Keratinocyte (primary cell): ENCODE measurements around the gene GAL3ST2. TPM values are rescaled to one million over a fixed set of nuclear protein-coding genes. Genes with fewer than 3 reads are reported as not detected.

Experiments
- DNase-seq: peaks from one replicate; pipeline ENCODE4 v3.0.0-alpha.2; 2011; ENCODE audit warnings: low read depth, missing footprints, low spot score
- FAIRE-seq: peaks from 2 replicates; lab custom pipeline; 2011; peaks lifted over from hg19 to GRCh38; lab: Jason Lieb, UNC
- H2AFZ ChIP-seq: 2 replicates; pipeline ENCODE4 v1.6.0; 2012; ENCODE audit warnings: low read length, control low read depth, inconsistent platforms; ENCODE audit not compliant: control insufficient read depth
- H3K27ac ChIP-seq: 2 replicates; pipeline ENCODE4 v1.5.1; 2011; ENCODE audit warnings: low read length; ENCODE audit not compliant: control insufficient read depth, insufficient read depth
- H3K27me3 ChIP-seq: 3 replicates; pipeline ENCODE4 v1.6.0; 2011; ENCODE audit warnings: low read length; ENCODE audit not compliant: control insufficient read depth, insufficient read depth; ENCODE audit errors: extremely low read depth
- H3K36me3 ChIP-seq, 2 experiments: 2 replicates in 1 of 2; 3 replicates in 1 of 2; pipeline ENCODE4 v1.5.1; 2011; ENCODE audit warnings: low read length in 2 of 2, mild to moderate bottlenecking in 1 of 2; ENCODE audit not compliant: control insufficient read depth in 2 of 2, insufficient read depth in 2 of 2; ENCODE audit errors: extremely low read depth in 1 of 2
- H3K4me1 ChIP-seq: 3 replicates; pipeline ENCODE4 v1.5.1; 2011; ENCODE audit warnings: low read length; ENCODE audit not compliant: control insufficient read depth, insufficient read depth; ENCODE audit errors: extremely low read depth
- H3K4me2 ChIP-seq: 3 replicates; pipeline ENCODE4 v1.6.0; 2011; ENCODE audit warnings: low read depth, low read length; ENCODE audit not compliant: control insufficient read depth, insufficient read depth; ENCODE audit errors: extremely low read depth
- H3K4me3 ChIP-seq, 3 experiments: fragments of 200-600 bp in 1 of 3; sonication (generic) in 1 of 3; 2 replicates in 2 of 3; 3 replicates in 1 of 3; pipeline ENCODE4 v1.5.1; 2011 to 2016; ENCODE audit warnings: low read length in 3 of 3, mild to moderate bottlenecking in 3 of 3, control low read depth in 2 of 3, inconsistent platforms in 1 of 3, low read depth in 1 of 3, mixed read lengths in 1 of 3, mixed run types in 1 of 3, moderate library complexity in 1 of 3; ENCODE audit not compliant: control insufficient read depth in 2 of 3, insufficient read depth in 2 of 3; ENCODE audit errors: extremely low read depth in 1 of 3
- H3K79me2 ChIP-seq: 2 replicates; pipeline ENCODE4 v1.6.0; 2012; ENCODE audit warnings: low read length; ENCODE audit not compliant: control insufficient read depth, insufficient read depth
- H3K9ac ChIP-seq: 3 replicates; pipeline ENCODE4 v1.6.0; 2011; ENCODE audit warnings: low read length; ENCODE audit not compliant: control insufficient read depth, insufficient read depth; ENCODE audit errors: extremely low read depth
- H3K9me1 ChIP-seq: 3 replicates; pipeline ENCODE4 v1.6.0; 2011; ENCODE audit warnings: low read length; ENCODE audit not compliant: control insufficient read depth, insufficient read depth; ENCODE audit errors: extremely low read depth
- H3K9me3 ChIP-seq: 2 replicates; pipeline ENCODE4 v1.5.1; 2012; ENCODE audit warnings: low read depth, low read length; ENCODE audit not compliant: control insufficient read depth
- H4K20me1 ChIP-seq: 3 replicates; pipeline ENCODE4 v1.6.0; 2011; ENCODE audit warnings: low read length; ENCODE audit not compliant: control insufficient read depth, insufficient read depth; ENCODE audit errors: extremely low read depth
- EZH2 ChIP-seq: IDR thresholded peaks from one replicate; pipeline ENCODE4 v1.6.1; 2012; ENCODE audit warnings: inconsistent platforms, mild to moderate bottlenecking, low read length, moderate library complexity
- dilution Hi-C: fragments of 300-500 bp; cut with MboI; formaldehyde crosslinking; loops from one replicate; pipeline ENCODE4 v1.7.0; 2020; ENCODE audit warnings: low sequenced_read_pairs; ENCODE audit not compliant: extremely low pct_ligation_motif_present
- polyA plus RNA-seq, 5 experiments: library from polyadenylated mRNA; depleted of rRNA in 3 of 5; stranded (reverse) in 3 of 5; stranded (forward) in 1 of 5; unstranded in 1 of 5; fragments of >200 nt; gene quantifications; 1 replicate in 1 of 5; 2 replicates in 3 of 5; 3 replicates in 1 of 5; pipeline versions ENCODE4 v1.2.1 to v1.2.3, GENCODE V29; 2011 to 2012; ENCODE audit warnings: missing spikeins in 2 of 5, low read depth in 1 of 5, low replicate concordance in 1 of 5
- TF ChIP-seq, protein P1 (sequence below), 3 experiments: IDR thresholded peaks in 1 of 3; conservative IDR thresholded peaks in 1 of 3; optimal IDR thresholded peaks in 1 of 3; 2 replicates in 2 of 3; 3 replicates in 1 of 3; pipeline versions ENCODE3 to v1.5.1; 2011; ENCODE audit warnings: low read length in 3 of 3, mild to moderate bottlenecking in 3 of 3, moderate library complexity in 2 of 3, control low read depth in 1 of 3, inconsistent platforms in 1 of 3; ENCODE audit not compliant: insufficient read depth in 2 of 3; ENCODE audit errors: extremely low read depth in 1 of 3

The GAL3ST2 gene
- polyA plus RNA-seq, 1 donor (not counting 4 experiments of a cell fraction or from before 2014, with no cell fraction given), result not detected

DNA sequence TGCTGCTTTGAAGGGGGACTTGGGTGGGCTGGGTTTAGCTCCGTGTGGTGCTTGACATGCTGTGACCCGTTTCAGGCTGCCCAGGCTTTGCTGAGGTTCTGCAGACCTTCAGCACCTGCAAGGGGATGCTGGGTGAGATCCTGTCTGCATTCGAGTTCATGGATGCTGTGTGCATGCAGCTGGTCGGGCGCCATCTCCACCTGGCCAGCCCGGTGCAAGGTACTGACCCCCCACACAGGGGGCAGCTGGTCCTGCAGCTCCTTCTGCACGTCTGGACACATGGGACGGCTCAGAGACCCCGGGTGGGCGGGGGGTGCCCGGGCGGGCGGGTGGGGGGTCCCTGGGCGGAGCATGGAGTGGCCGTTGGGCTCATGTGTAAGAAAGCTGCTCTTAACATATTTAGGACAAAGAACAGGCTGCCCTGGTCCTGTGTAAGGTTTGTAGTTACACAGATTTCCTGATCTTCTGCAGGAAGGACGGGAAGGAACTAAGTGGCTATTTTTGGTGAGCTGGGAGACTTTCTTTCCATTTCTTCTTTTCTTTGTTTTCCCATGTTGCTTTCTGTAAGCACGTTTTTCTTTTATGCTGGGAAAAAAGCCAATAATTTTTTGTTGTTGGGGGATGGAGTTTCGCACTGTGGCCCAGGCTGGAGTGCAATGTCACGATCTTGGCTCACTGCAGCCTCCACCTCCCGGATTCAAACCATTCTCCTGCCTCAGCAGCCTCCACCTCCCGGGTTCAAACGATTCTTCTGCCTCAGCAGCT is 26.4 kb upstream of the GAL3ST2 start:
- H3K9me1 ChIP-seq, result no peaks in the 10 kb centered on the region
- FAIRE-seq (no peak), DNase-seq (no peak)
- H3K27me3 ChIP-seq, result no peaks in the 10 kb centered on the region
- no peaks in the 10 kb centered on the region for H4K20me1 ChIP-seq
- peaks cover 0 to 13% of the 10 kb centered on the region in 2 experiments for H3K36me3 ChIP-seq
- H3K4me2 ChIP-seq, result no peak overlapping the region
- no peak for TF ChIP-seq EZH2
- TF ChIP-seq, protein P1, sequence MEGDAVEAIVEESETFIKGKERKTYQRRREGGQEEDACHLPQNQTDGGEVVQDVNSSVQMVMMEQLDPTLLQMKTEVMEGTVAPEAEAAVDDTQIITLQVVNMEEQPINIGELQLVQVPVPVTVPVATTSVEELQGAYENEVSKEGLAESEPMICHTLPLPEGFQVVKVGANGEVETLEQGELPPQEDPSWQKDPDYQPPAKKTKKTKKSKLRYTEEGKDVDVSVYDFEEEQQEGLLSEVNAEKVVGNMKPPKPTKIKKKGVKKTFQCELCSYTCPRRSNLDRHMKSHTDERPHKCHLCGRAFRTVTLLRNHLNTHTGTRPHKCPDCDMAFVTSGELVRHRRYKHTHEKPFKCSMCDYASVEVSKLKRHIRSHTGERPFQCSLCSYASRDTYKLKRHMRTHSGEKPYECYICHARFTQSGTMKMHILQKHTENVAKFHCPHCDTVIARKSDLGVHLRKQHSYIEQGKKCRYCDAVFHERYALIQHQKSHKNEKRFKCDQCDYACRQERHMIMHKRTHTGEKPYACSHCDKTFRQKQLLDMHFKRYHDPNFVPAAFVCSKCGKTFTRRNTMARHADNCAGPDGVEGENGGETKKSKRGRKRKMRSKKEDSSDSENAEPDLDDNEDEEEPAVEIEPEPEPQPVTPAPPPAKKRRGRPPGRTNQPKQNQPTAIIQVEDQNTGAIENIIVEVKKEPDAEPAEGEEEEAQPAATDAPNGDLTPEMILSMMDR (optimal IDR thresholded peaks at IDR 0.05 in 1 of 3, IDR thresholded peaks at IDR 0.05 in 1 of 3, conservative IDR thresholded peaks at IDR 0.05 in 1 of 3; ENCODE audit: extremely low read depth in 1 of 3, insufficient read depth in 2 of 3, low read length in 3 of 3), result no peak
- no peaks in the 10 kb centered on the region for H3K79me2 ChIP-seq
- no peaks in the 10 kb centered on the region for H3K9me3 ChIP-seq
- H3K4me3 ChIP-seq, result no peak overlapping the region
- no peak overlapping the region for H2AFZ ChIP-seq
- H3K27ac ChIP-seq, result no peak overlapping the region
- dilution Hi-C loops, result no loop called here
- no peak overlapping the region for H3K9ac ChIP-seq
- H3K4me1 ChIP-seq, result no peaks in the 10 kb centered on the region

DNA sequence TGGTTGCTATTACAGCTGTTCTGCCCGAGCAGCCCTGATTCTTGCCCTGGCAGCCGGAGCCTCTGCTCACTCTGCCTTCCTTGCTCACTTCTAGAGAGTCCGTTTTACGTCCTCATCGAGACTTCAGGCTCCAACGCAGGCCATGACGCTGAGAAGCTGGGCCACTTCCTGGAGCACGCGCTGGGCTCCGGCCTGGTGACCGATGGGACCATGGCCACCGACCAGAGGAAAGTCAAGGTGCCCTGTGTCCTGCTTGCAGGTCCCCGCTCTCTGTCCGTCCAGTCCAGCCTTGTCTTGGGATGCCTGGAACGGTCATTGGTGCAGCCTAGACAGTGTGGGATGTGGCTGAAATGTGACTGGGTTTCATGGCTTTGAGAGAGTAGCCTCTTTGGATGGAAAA is 25.5 kb upstream of the GAL3ST2 start:
- TF ChIP-seq, protein P1 (optimal IDR thresholded peaks at IDR 0.05 in 1 of 3, IDR thresholded peaks at IDR 0.05 in 1 of 3, conservative IDR thresholded peaks at IDR 0.05 in 1 of 3; ENCODE audit: extremely low read depth in 1 of 3, insufficient read depth in 2 of 3, low read length in 3 of 3), result no peak
- no peak for TF ChIP-seq EZH2
- Histone ChIP-seq H4K20me1 (no peaks in the 10 kb centered on the region), H3K36me3 (peaks cover 0 to 12% of the 10 kb centered on the region in 2 experiments), H2AFZ (no peak overlapping the region), H3K9ac (no peak overlapping the region), H3K4me1 (no peaks in the 10 kb centered on the region), H3K9me1 (no peaks in the 10 kb centered on the region), H3K9me3 (no peaks in the 10 kb centered on the region), H3K79me2 (no peaks in the 10 kb centered on the region), H3K4me2 (no peak overlapping the region), H3K27ac (no peak overlapping the region), H3K27me3 (no peaks in the 10 kb centered on the region), H3K4me3 (no peak overlapping the region)
- DNase-seq, result no peak
- no peak for FAIRE-seq
- dilution Hi-C loops, result no loop called here
